ENCODE measurements around the gene TMEM87B. TPM values are rescaled to one million over a fixed set of nuclear protein-coding genes. Genes with fewer than 3 reads are reported as not detected.

The TMEM87B gene
- total and polyA plus RNA-seq, 2 of the 8 experiments (the other 6 are each of a cell fraction or from before 2014, with no cell fraction given), result 7.2 to 9.0 TPM

DNA sequence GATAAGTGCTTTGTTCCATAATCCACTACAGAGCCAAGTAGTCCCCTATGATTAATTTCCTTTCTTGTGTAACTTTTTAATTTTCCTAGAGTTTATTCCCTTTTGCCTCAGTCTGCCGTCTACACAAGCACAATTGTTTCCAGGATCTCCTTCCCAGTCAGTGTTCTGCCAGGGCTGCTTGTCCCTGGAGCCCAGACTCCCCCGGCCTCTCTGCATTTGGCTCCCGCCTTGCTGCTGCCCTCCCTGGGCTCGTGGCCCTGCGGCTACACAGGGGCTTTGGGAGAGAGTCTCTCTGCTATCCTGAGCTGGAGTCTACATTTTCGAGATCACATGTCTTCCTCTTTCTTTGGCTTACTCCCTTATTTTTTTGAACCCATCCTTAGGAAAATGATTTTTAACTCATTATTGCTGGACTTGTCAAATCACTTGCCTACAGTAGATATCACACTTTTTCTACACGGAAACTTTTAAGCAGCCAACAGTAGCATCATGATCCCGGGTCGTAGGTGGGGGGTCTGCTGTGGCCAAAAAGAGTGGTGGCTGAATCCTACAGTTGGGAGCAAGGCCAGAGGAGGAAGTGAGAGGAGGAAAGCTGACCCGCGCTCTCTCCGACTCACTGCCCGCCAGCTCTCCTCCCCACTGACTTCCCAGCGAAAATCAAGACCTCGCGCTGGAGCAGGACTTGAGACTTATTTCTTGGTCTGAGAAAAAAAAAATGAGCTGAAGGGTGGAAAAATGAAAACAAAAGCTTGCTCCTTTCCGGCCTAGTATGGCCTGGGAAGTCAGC is 92.5 kb downstream of the TMEM87B start:
- H3K9me3 ChIP-seq (ENCODE audit: insufficient read depth in 2 of 2, low read depth in 1 of 2, low read length in 1 of 2), result no peaks in the 10 kb centered on the region
- no peak overlapping the region for H3K18ac ChIP-seq (ENCODE audit: extremely low read depth, low read length)
- no peak overlapping the region for H3K56ac ChIP-seq (replicated peaks; ENCODE audit: insufficient read length, low read depth, low read length)
- DNase-seq (ENCODE audit: low read depth in 1 of 2, low spot score in 2 of 2), result peak in 1 of 2 experiments; percentile 39
- H2AFZ ChIP-seq (ENCODE audit: low read length), result no peak overlapping the region
- no peaks in the 10 kb centered on the region for H3K79me2 ChIP-seq (ENCODE audit: control insufficient read depth in 1 of 2, insufficient read depth in 2 of 2, low read length in 2 of 2)
- H4K8ac ChIP-seq (ENCODE audit: extremely low read depth, insufficient read depth, low read length), result no peak overlapping the region
- no peak for FAIRE-seq
- peaks cover 0 to 2% of the 10 kb centered on the region in 2 experiments for H4K20me1 ChIP-seq (replicated peaks in 1 of 2; ENCODE audit: control insufficient read depth in 1 of 2, insufficient read depth in 2 of 2, low read length in 2 of 2)
- H2BK120ac ChIP-seq (replicated peaks; ENCODE audit: low read depth, low read length), result no peak overlapping the region
- no peak overlapping the region for H3K4me2 ChIP-seq (ENCODE audit: insufficient read depth in 1 of 2, low read depth in 2 of 2, low read length in 2 of 2)
- no peak overlapping the region for H4K5ac ChIP-seq (ENCODE audit: insufficient read length, low read depth, low read length)
- H3K79me1 ChIP-seq (ENCODE audit: low read depth, low read length), result no peaks in the 10 kb centered on the region
- H3K4ac ChIP-seq (replicated peaks; ENCODE audit: insufficient read length, low read depth, low read length), result no peak overlapping the region
- TF ChIP-seq, protein P1, sequence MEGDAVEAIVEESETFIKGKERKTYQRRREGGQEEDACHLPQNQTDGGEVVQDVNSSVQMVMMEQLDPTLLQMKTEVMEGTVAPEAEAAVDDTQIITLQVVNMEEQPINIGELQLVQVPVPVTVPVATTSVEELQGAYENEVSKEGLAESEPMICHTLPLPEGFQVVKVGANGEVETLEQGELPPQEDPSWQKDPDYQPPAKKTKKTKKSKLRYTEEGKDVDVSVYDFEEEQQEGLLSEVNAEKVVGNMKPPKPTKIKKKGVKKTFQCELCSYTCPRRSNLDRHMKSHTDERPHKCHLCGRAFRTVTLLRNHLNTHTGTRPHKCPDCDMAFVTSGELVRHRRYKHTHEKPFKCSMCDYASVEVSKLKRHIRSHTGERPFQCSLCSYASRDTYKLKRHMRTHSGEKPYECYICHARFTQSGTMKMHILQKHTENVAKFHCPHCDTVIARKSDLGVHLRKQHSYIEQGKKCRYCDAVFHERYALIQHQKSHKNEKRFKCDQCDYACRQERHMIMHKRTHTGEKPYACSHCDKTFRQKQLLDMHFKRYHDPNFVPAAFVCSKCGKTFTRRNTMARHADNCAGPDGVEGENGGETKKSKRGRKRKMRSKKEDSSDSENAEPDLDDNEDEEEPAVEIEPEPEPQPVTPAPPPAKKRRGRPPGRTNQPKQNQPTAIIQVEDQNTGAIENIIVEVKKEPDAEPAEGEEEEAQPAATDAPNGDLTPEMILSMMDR (IDR thresholded peaks at IDR 0.05; ENCODE audit: control extremely low read depth in 1 of 3, insufficient read depth in 1 of 3, low read depth in 1 of 3, low read length in 3 of 3), result no peak
- TF ChIP-seq TAF1 (IDR thresholded peaks at IDR 0.05; ENCODE audit: low read depth, low read length) (no peak), TCF12 (IDR thresholded peaks at IDR 0.05; ENCODE audit: low read depth, low read length) (no peak), SUZ12 (IDR thresholded peaks at IDR 0.05; ENCODE audit: low read length) (no peak), EZH2 (IDR thresholded peaks at IDR 0.05; ENCODE audit: low read depth, low read length, severe bottlenecking) (no peak), CHD2 (IDR thresholded peaks at IDR 0.05; ENCODE audit: low read length) (no peak), RNF2 (IDR thresholded peaks at IDR 0.05; ENCODE audit: borderline replicate concordance, low read depth, low read length, missing control alignments, poor library complexity, severe bottlenecking) (no peak), POLR2A (IDR thresholded peaks at IDR 0.05; ENCODE audit: control extremely low read depth in 1 of 2, low read depth in 2 of 2, low read length in 2 of 2) (no peak), CEBPB (IDR thresholded peaks at IDR 0.05; ENCODE audit: low read depth, low read length) (no peak), SP4 (IDR thresholded peaks at IDR 0.05; ENCODE audit: low read length) (no peak)
- no peak overlapping the region for H3K27ac ChIP-seq (ENCODE audit: low read depth, low read length)
- no peaks in the 10 kb centered on the region for H3K23me2 ChIP-seq (ENCODE audit: low read depth, low read length)
- no peak overlapping the region for H4K91ac ChIP-seq (replicated peaks; ENCODE audit: insufficient read length, low read length)
- WGBS, 2 experiments (ENCODE audit: extremely low coverage in 1 of 2, insufficient coverage in 1 of 2, insufficient read length in 1 of 2, insufficient replicate concordance in 2 of 2, low coverage in 1 of 2, low lambda C conversion rate in 2 of 2, missing lambda C conversion rate in 1 of 2), result 86% methylated on average over 15 of the region's 17 CpGs; no CpG with 5 or more reads in 1 of the 2 experiments
- no peak overlapping the region for H2AK5ac ChIP-seq (ENCODE audit: low read depth, low read length)
- H3K23ac ChIP-seq (ENCODE audit: insufficient read length), result no peak overlapping the region
- H2BK5ac ChIP-seq (ENCODE audit: low read depth, low read length), result no peak overlapping the region
- ChIA-PET CTCF (ENCODE audit: partially characterized antibody) (interaction anchor here (0.6 to 1.1 kb wide), 4 partner anchors 10 to 849 kb away, joined by 3 to 4 read pairs (median 3); partner anchors contain the start of gene FBLN7), POLR2A (ENCODE audit: partially characterized antibody) (interaction anchor here (0.6 kb wide), 1 partner anchor 9 kb away, joined by 3 read pairs; the partner anchor contains the start of gene FBLN7)
- 0 out of 7 replicates have a peak, but pooled peaks cover 0 to 2% (median 0%) of the 10 kb centered on the region in 4 experiments for H3K27me3 ChIP-seq (replicated peaks in 1 of 4; ENCODE audit: control insufficient read depth in 3 of 4, extremely low read depth in 1 of 4, insufficient read depth in 3 of 4, low read length in 3 of 4)
- no peak overlapping the region for H3K14ac ChIP-seq (ENCODE audit: insufficient read length)
- no peak overlapping the region for H2BK12ac ChIP-seq (ENCODE audit: low read depth, low read length)
- H3K4me3 ChIP-seq (ENCODE audit: extremely low read depth in 1 of 4, insufficient read depth in 2 of 4, low read depth in 3 of 4, low read length in 4 of 4), result no peak overlapping the region
- H3K9ac ChIP-seq (replicated peaks in 1 of 4; ENCODE audit: extremely low read depth in 1 of 4, low read depth in 3 of 4, low read length in 3 of 4), result no peak overlapping the region
- H2BK20ac ChIP-seq (ENCODE audit: low read length), result no peak overlapping the region
- no peaks in the 10 kb centered on the region for H3K36me3 ChIP-seq (ENCODE audit: control insufficient read depth in 2 of 4, insufficient read depth in 4 of 4, low read length in 3 of 4)
- H2BK15ac ChIP-seq (ENCODE audit: low read length), result no peak overlapping the region
- 0 out of 7 replicates have a peak, but pooled peaks cover 0 to 3% (median 0%) of the 10 kb centered on the region in 4 experiments for H3K4me1 ChIP-seq (replicated peaks in 1 of 4; ENCODE audit: control insufficient read depth in 3 of 4, insufficient read depth in 4 of 4, low read length in 3 of 4)

All from H1 (cell line).